Skeletal muscle cell (primary cell): ENCODE measurements around the gene DCTN1.

Experiments used
- DNase-seq: peaks from one replicate; pipeline ENCODE4 v3.0.0-alpha.2; 2010; ENCODE audit warnings: low read depth
- H3K4me3 ChIP-seq: 2 replicates; pipeline ENCODE4 v1.5.1; 2011; ENCODE audit warnings: low read depth, mild to moderate bottlenecking, control low read depth, low read length, moderate library complexity

Gene DCTN1

GRCh38 chr2:74414881-74415761 is 35.0 kb upstream of the DCTN1 start:
- DNase-seq, result no peak
- H3K4me3 ChIP-seq, result peak overlapping the region; percentile 40

- H3K4me3 ChIP-seq, result peak overlapping the region; percentile 40
- no peak for DNase-seq
Measured at GRCh38 chr2:74414441-74414840, 34.3 kb upstream of the DCTN1 start.

- DNase-seq, result no peak
- no peak overlapping the region for H3K4me3 ChIP-seq
Measured at GRCh38 chr2:74413001-74413698, 33.0 kb upstream of the DCTN1 start.

GRCh38 chr2:74407682-74408081 is 27.6 kb upstream of the DCTN1 start:
- no peak overlapping the region for H3K4me3 ChIP-seq
- DNase-seq, result no peak

GRCh38 chr2:74406035-74406434 is 25.9 kb upstream of the DCTN1 start:
- no peak for DNase-seq
- H3K4me3 ChIP-seq, result no peak overlapping the region

- no peak for DNase-seq
- H3K4me3 ChIP-seq, result no peak overlapping the region
Measured at GRCh38 chr2:74401891-74402290, 21.8 kb upstream of the DCTN1 start.

- no peak overlapping the region for H3K4me3 ChIP-seq
- no peak for DNase-seq
Measured at GRCh38 chr2:74399785-74400184, 19.7 kb upstream of the DCTN1 start.

GRCh38 chr2:74396149-74396548 is 16.0 kb upstream of the DCTN1 start:
- no peak for DNase-seq
- no peak overlapping the region for H3K4me3 ChIP-seq

GRCh38 chr2:74393525-74393924 is 13.4 kb upstream of the DCTN1 start:
- H3K4me3 ChIP-seq, result no peak overlapping the region
- no peak for DNase-seq

- H3K4me3 ChIP-seq, result no peak overlapping the region
- DNase-seq, result no peak
Measured at GRCh38 chr2:74392449-74392743, 12.3 kb upstream of the DCTN1 start.

GRCh38 chr2:74391580-74392448 is 11.7 kb upstream of the DCTN1 start:
- peak overlapping the region; percentile 90 for H3K4me3 ChIP-seq
- peak; percentile 56 for DNase-seq

- DNase-seq, result no peak
- peak overlapping the region; percentile 90 for H3K4me3 ChIP-seq
Measured at GRCh38 chr2:74391209-74391579, 11.1 kb upstream of the DCTN1 start.

- no peak for DNase-seq
- H3K4me3 ChIP-seq, result peak overlapping the region; percentile 90
Measured at GRCh38 chr2:74390606-74391005, 10.5 kb upstream of the DCTN1 start.

- DNase-seq, result no peak
- H3K4me3 ChIP-seq, result no peak overlapping the region
Measured at GRCh38 chr2:74387346-74387745, 7.2 kb upstream of the DCTN1 start.

GRCh38 chr2:74385396-74385795 is 5.3 kb upstream of the DCTN1 start:
- DNase-seq, result no peak
- no peak overlapping the region for H3K4me3 ChIP-seq

GRCh38 chr2:74384051-74384450 is 3.9 kb upstream of the DCTN1 start:
- no peak overlapping the region for H3K4me3 ChIP-seq

GRCh38 chr2:74383254-74383653 is 3.1 kb upstream of the DCTN1 start:
- H3K4me3 ChIP-seq, result no peak overlapping the region
- peak; percentile 42 for DNase-seq

More at GRCh38 chr2:74384051-74384450, 3.9 kb upstream of the DCTN1 start:
- DNase-seq, result no peak

GRCh38 chr2:74381751-74382150 is 1.6 kb upstream of the DCTN1 start:
- DNase-seq, result no peak
- no peak overlapping the region for H3K4me3 ChIP-seq

GRCh38 chr2:74378007-74378406 is 2.1 kb downstream of the DCTN1 start:
- no peak for DNase-seq
- H3K4me3 ChIP-seq, result no peak overlapping the region

GRCh38 chr2:74375838-74376237 is 4.3 kb downstream of the DCTN1 start:
- H3K4me3 ChIP-seq, result no peak overlapping the region
- no peak for DNase-seq
